CD4-positive, CD25-positive, alpha-beta regulatory T cell (primary cell): ENCODE data around the gene DCDC2C. TPM values are rescaled to one million over a fixed set of nuclear protein-coding genes. Genes with fewer than 3 reads are reported as not detected.

Source experiments
- ATAC-seq, 2 donors: fragments of 150-1000 bp; cut with Tn5 transposase; one replicate each; pipeline ENCODE4 v1.10.0; 2021; ENCODE audit warnings: low read depth in 2 of 2, moderate number of reproducible peaks in 2 of 2, moderate library complexity in 1 of 2
- DNase-seq, 3 donors: peaks; one replicate each; pipeline versions ENCODE4 v3.0.0 to v3.0.0-alpha.2; 2012 to 2022; ENCODE audit warnings: mixed read lengths in 1 of 3
- H3K27ac ChIP-seq: one replicate; pipeline ENCODE4 v1.7.0; 2013; ENCODE audit warnings: mild to moderate bottlenecking, low read length; ENCODE audit not compliant: insufficient read depth, poor library complexity, severe bottlenecking
- H3K27me3 ChIP-seq: one replicate; pipeline ENCODE4 v1.7.0; 2013; ENCODE audit warnings: low read length; ENCODE audit not compliant: control insufficient read depth, insufficient read depth
- H3K36me3 ChIP-seq: one replicate; pipeline ENCODE4 v1.7.0; 2013; ENCODE audit warnings: mild to moderate bottlenecking, low read length, moderate library complexity; ENCODE audit not compliant: control insufficient read depth, insufficient read depth
- H3K4me1 ChIP-seq: 2 replicates; pipeline ENCODE4 v1.7.0; 2013; ENCODE audit warnings: mild to moderate bottlenecking, low read length; ENCODE audit not compliant: insufficient read depth, control insufficient read depth, poor library complexity, severe bottlenecking
- H3K4me3 ChIP-seq: one replicate; pipeline ENCODE4 v1.7.0; 2013; ENCODE audit warnings: low read depth, mild to moderate bottlenecking, low read length, moderate library complexity
- H3K9me3 ChIP-seq, 2 experiments: 1 replicate in 1 of 2; 2 replicates in 1 of 2; pipeline ENCODE4 v1.7.0; 2013; ENCODE audit warnings: low read length in 2 of 2, mild to moderate bottlenecking in 1 of 2, moderate library complexity in 1 of 2; ENCODE audit not compliant: control insufficient read depth in 2 of 2
- H3K27ac Mint-ChIP-seq, 3 donors: one replicate each; pipeline ENCODE4 v1.8.0; 2020 to 2022; ENCODE audit warnings: mild to moderate bottlenecking in 3 of 3, mixed read lengths in 3 of 3, moderate library complexity in 2 of 3
- H3K27me3 Mint-ChIP-seq: one replicate; pipeline ENCODE4 v1.8.0; 2022; ENCODE audit warnings: mild to moderate bottlenecking, mixed read lengths
- H3K36me3 Mint-ChIP-seq: one replicate; pipeline ENCODE4 v1.8.0; 2020; ENCODE audit warnings: mixed read lengths
- H3K4me1 Mint-ChIP-seq, 4 donors: one replicate each; pipeline ENCODE4 v1.8.0; 2020 to 2022; ENCODE audit warnings: mixed read lengths in 4 of 4, mild to moderate bottlenecking in 1 of 4
- H3K4me3 Mint-ChIP-seq, 4 donors: one replicate each; pipeline ENCODE4 v1.8.0; 2020 to 2022; ENCODE audit warnings: mild to moderate bottlenecking in 4 of 4, mixed read lengths in 4 of 4, moderate library complexity in 3 of 4
- H3K9me3 Mint-ChIP-seq, 7 donors: one replicate each; pipeline ENCODE4 v1.8.0; 2020 to 2022; ENCODE audit warnings: mixed read lengths in 7 of 7, mild to moderate bottlenecking in 3 of 7, moderate library complexity in 2 of 7
- polyA plus RNA-seq, 4 donors: library from polyadenylated mRNA; unstranded; fragments of 300-500 nt; fragmentation: Illumina TruSeq; gene quantifications; one replicate each; pipeline ENCODE4 v1.2.3, GENCODE V29; 2021
- total RNA-seq: library from RNA; stranded (reverse); gene quantifications from one replicate; pipeline ENCODE4 v1.2.3, GENCODE V29; 2022

DCDC2C gene
- total and polyA plus RNA-seq, 5 donors from 2014 or later = not detected

DNA sequence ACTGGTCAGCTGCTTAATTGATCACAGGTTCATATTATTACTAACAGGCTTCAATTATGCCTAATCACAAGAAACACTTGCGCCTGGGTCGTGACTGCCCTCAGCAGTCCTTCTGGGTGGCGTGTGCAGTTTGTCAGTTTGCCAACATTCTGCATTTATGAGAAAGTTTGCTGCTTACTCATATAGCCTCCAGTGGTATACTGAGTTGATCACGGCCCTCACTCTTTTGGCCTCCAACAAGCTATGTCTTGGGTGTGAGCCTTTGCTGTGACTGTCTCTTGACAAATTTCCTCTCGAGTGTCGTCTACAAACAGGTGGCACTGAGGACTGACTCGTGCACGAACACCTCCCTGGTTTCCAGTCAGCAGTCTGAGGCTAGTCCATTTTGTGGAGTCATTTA is 27.3 kb downstream of the DCDC2C start:
- H3K4me1 Mint-ChIP-seq = peaks cover 0 to 2% (median 0%) of the 10 kb centered on the region in 4 donors
- no peaks in the 10 kb centered on the region for H3K9me3 Mint-ChIP-seq
- H3K27me3 ChIP-seq = peaks cover 2% of the 10 kb centered on the region
- no peak overlapping the region for H3K27ac ChIP-seq
- no peak overlapping the region for H3K4me3 ChIP-seq
- no peak overlapping the region for H3K27ac Mint-ChIP-seq
- H3K36me3 ChIP-seq = no peaks in the 10 kb centered on the region
- H3K36me3 Mint-ChIP-seq = no peaks in the 10 kb centered on the region
- H3K4me1 ChIP-seq = no peaks in the 10 kb centered on the region
- no peaks in the 10 kb centered on the region for H3K9me3 ChIP-seq
- no peak overlapping the region for H3K4me3 Mint-ChIP-seq
- no peak for ATAC-seq
- H3K27me3 Mint-ChIP-seq = peaks cover 26% of the 10 kb centered on the region
- DNase-seq = no peak

DNA sequence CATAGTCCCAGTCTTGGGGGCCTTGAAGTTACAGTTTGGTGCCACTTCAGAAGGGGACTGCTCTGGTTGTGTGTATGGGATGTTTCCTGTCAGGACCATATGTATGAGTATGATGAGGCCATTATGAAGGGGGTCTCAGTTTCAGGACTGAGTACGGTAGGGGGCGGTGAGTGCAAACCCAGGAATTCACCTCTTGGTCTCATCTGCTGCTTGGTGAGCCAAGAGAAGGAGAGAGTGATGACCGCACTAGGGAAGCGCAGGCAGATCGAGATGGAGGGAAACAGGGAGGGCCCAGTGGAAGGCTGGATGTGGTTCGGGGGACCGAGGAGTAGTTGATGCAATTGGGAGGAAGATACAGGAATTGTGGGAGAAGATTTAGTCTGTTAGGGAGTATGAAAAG is 28.5 kb downstream of the DCDC2C start:
- Mint-ChIP-seq H3K27me3 (peaks cover 26% of the 10 kb centered on the region), H3K27ac (peak overlapping the region in 1 of 3 donors; percentile 5), H3K9me3 (no peaks in the 10 kb centered on the region), H3K4me3 (no peak overlapping the region), H3K36me3 (no peaks in the 10 kb centered on the region), H3K4me1 (peaks cover 0 to 2% (median 0%) of the 10 kb centered on the region in 4 donors)
- Histone ChIP-seq H3K36me3 (no peaks in the 10 kb centered on the region), H3K4me3 (no peak overlapping the region), H3K27ac (no peak overlapping the region), H3K4me1 (no peaks in the 10 kb centered on the region), H3K9me3 (no peaks in the 10 kb centered on the region), H3K27me3 (peaks cover 2% of the 10 kb centered on the region)
- DNase-seq (no peak), ATAC-seq (no peak)

DNA sequence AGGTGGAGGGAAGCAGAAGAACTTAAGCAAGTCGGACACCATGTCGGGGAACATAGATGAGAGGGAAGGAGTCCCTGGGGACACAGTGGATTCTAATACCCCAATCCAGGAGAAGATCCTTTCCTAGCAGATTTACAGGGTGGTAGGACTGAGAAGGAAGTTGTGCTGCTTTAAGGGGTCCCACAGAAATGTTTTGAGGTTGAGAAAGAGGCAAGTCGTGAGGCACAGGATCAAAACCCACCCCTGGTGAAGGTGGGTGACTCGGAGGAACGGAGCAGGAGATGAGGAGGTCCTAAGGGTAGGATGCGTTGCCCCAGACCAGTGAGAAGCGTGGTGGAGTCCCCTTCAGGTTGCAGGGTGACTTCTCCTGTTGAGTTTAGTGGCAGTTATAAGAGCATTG is 32.7 kb downstream of the DCDC2C start:
- no peaks in the 10 kb centered on the region for H3K4me1 ChIP-seq
- no peak overlapping the region for H3K27ac Mint-ChIP-seq
- peaks cover 2% of the 10 kb centered on the region for H3K27me3 ChIP-seq
- H3K9me3 ChIP-seq = no peaks in the 10 kb centered on the region
- no peaks in the 10 kb centered on the region for H3K36me3 Mint-ChIP-seq
- no peaks in the 10 kb centered on the region for H3K4me1 Mint-ChIP-seq
- H3K9me3 Mint-ChIP-seq = no peaks in the 10 kb centered on the region
- H3K27ac ChIP-seq = no peak overlapping the region
- no peaks in the 10 kb centered on the region for H3K36me3 ChIP-seq
- no peak overlapping the region for H3K4me3 Mint-ChIP-seq
- H3K27me3 Mint-ChIP-seq = peaks cover 9% of the 10 kb centered on the region
- H3K4me3 ChIP-seq = no peak overlapping the region
- no peak for ATAC-seq
- no peak for DNase-seq

DNA sequence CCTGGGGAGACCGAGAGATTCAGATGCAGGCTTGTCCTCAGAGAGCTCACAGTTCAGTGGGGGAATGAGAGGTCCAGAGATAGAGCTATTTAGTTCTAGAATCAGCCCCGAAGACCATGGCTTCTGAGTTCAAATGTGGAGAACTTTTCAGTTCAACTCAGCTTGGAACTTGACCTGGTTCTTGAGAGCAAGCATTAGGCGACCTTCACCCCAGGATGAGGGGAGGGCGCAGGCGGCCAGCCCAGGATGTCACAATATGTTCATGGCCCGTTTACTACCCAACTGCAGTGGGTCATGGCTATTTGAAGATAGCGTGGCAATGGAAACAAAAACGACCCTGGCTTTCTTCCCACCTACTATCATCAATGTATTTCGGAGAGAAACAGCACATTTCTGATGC is 33.8 kb downstream of the DCDC2C start:
- H3K4me1 Mint-ChIP-seq = no peaks in the 10 kb centered on the region
- H3K27ac ChIP-seq = no peak overlapping the region

DNA sequence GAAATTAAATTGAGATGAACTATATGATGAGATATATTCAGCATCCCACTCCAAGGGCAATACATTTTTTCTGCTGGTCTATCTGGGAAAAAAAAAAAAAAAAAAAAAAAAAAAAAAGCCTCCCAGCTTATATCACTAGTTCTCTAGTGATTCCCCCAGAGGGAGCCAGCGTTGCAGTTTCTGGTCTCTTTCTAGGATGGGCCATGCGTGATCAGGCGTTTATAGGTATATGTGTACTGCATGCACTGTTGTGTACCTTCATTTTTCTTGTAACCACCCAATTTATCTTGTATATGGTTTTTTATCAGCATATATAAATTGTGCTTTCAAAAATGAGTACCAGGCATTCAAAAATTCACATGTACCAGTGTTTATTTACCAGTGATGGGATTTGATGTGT is 35.1 kb downstream of the DCDC2C start:
- DNase-seq (peak in 1 of 3 donors; percentile 7), ATAC-seq (no peak)
- Mint-ChIP-seq H3K4me1 (no peaks in the 10 kb centered on the region), H3K27ac (no peak overlapping the region), H3K4me3 (no peak overlapping the region), H3K9me3 (no peaks in the 10 kb centered on the region), H3K27me3 (peaks cover 17% of the 10 kb centered on the region), H3K36me3 (no peaks in the 10 kb centered on the region)
- H3K4me3 ChIP-seq = no peak overlapping the region
- H3K4me1 ChIP-seq = no peaks in the 10 kb centered on the region
- no peak overlapping the region for H3K27ac ChIP-seq
- no peaks in the 10 kb centered on the region for H3K36me3 ChIP-seq
- no peaks in the 10 kb centered on the region for H3K27me3 ChIP-seq
- H3K9me3 ChIP-seq = no peaks in the 10 kb centered on the region

More for the DNA sequence above, 33.8 kb downstream of the DCDC2C start:
- no peaks in the 10 kb centered on the region for H3K9me3 ChIP-seq
- H3K27me3 Mint-ChIP-seq = peaks cover 16% of the 10 kb centered on the region
- peaks cover 2% of the 10 kb centered on the region for H3K27me3 ChIP-seq
- H3K4me1 ChIP-seq = no peaks in the 10 kb centered on the region
- no peak overlapping the region for H3K4me3 Mint-ChIP-seq
- H3K9me3 Mint-ChIP-seq = no peaks in the 10 kb centered on the region
- ATAC-seq (no peak), DNase-seq (no peak)
- H3K27ac Mint-ChIP-seq = no peak overlapping the region
- H3K36me3 Mint-ChIP-seq = no peaks in the 10 kb centered on the region
- no peak overlapping the region for H3K4me3 ChIP-seq
- no peaks in the 10 kb centered on the region for H3K36me3 ChIP-seq

DNA sequence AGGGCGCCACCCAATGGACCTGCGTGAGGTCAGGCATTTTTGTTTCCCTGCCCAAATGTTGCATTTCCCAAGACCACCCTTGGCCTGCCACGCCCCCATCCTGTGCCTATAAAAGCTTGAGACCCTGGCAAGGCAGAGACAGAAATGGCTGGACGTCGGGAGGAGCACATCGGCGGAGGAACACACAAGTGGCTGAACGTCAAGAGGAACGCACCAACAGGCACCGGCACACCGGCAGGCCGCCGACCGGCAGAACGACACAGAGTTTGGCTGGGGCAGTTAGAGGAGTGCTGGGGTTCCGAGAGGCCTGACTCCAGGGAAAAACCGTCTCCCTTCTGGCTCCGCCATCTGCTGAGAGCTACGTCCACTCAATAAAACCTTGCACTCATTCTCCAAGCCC is 35.9 kb downstream of the DCDC2C start:
- no peaks in the 10 kb centered on the region for H3K4me1 Mint-ChIP-seq
- no peak overlapping the region for H3K27ac Mint-ChIP-seq
- no peak for DNase-seq
- H3K4me3 ChIP-seq = no peak overlapping the region
- no peak overlapping the region for H3K27ac ChIP-seq
- H3K4me1 ChIP-seq = no peaks in the 10 kb centered on the region
- ATAC-seq = no peak
- H3K27me3 ChIP-seq = no peaks in the 10 kb centered on the region
- H3K4me3 Mint-ChIP-seq = no peak overlapping the region
- H3K9me3 Mint-ChIP-seq = no peaks in the 10 kb centered on the region
- H3K27me3 Mint-ChIP-seq = peaks cover 16% of the 10 kb centered on the region
- H3K36me3 ChIP-seq = no peaks in the 10 kb centered on the region
- no peaks in the 10 kb centered on the region for H3K9me3 ChIP-seq
- H3K36me3 Mint-ChIP-seq = no peaks in the 10 kb centered on the region

DNA sequence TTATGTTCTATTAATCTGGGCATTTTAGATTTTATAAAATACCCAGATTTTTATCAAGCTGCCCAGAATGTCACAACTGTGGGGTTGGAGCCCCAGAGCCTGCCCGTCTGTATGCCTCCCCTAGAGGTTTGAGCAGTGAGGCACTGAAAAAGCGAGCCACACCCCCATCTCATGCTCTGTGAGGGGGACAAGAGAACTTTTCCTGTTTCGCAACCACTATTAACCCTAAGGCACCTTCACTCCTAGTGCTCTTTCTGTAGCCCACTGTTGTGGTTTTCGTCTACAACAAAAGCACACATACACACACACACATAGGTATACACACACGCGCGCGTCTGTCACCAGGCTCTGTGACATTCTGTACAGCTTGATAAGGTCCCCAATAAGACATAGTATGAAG is 38.0 kb downstream of the DCDC2C start:
- Histone ChIP-seq H3K4me1 (no peaks in the 10 kb centered on the region), H3K9me3 (no peaks in the 10 kb centered on the region), H3K4me3 (no peak overlapping the region), H3K27me3 (no peaks in the 10 kb centered on the region), H3K36me3 (no peaks in the 10 kb centered on the region), H3K27ac (no peak overlapping the region)
- no peak overlapping the region for H3K27ac Mint-ChIP-seq
- H3K9me3 Mint-ChIP-seq = peaks cover 0 to 2% (median 0%) of the 10 kb centered on the region in 7 donors
- peaks cover 13% of the 10 kb centered on the region for H3K27me3 Mint-ChIP-seq
- H3K4me3 Mint-ChIP-seq = no peak overlapping the region
- DNase-seq = no peak
- H3K36me3 Mint-ChIP-seq = no peaks in the 10 kb centered on the region
- H3K4me1 Mint-ChIP-seq = no peaks in the 10 kb centered on the region
- ATAC-seq = no peak

DNA sequence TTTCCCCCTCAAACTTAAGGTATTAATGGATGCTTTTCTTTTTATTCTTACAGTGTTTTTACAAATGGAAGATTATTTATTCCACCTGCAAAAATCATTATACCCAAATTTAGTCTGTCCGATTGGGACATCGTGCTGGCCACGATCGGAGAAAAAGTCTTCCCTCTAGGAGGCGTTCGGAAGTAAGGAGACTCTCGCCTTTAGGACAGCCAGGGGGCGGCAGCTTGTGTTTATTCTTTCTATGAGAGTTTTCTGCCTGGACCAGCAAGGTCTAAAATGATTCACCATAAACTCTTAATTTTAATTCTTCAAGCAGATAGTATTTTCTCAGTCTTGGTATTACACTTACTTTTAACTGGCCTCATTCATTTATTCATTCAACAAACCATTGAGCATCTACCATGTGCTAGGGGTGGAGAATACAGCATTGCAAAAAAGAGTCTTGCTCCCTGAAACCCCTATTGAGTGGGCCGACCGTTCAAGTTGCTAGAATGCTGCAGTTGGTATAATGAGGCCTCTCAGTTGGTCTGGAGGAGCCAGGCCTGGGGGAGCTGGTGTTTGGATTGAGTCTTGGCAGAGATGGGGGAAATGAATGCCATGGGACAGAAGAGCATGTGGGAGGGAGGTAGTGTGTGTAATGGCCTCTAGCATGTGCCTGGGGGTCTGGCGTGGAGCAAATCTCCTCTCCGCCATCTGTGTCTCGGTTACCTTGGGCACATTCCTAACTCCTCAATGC is 38.7 kb downstream of the DCDC2C start:
- no peak overlapping the region for H3K27ac Mint-ChIP-seq
- peaks cover 0 to 2% (median 0%) of the 10 kb centered on the region in 7 donors for H3K9me3 Mint-ChIP-seq
- no peak overlapping the region for H3K4me3 Mint-ChIP-seq
- H3K27me3 Mint-ChIP-seq = peaks cover 13% of the 10 kb centered on the region
- ATAC-seq = no peak
- Histone ChIP-seq H3K27me3 (no peaks in the 10 kb centered on the region), H3K9me3 (no peaks in the 10 kb centered on the region), H3K36me3 (no peaks in the 10 kb centered on the region), H3K4me1 (no peaks in the 10 kb centered on the region), H3K27ac (no peak overlapping the region), H3K4me3 (no peak overlapping the region)
- H3K4me1 Mint-ChIP-seq = no peaks in the 10 kb centered on the region
- no peak for DNase-seq
- H3K36me3 Mint-ChIP-seq = no peaks in the 10 kb centered on the region
